Hepatic stellate cell (primary cell): ENCODE data around the gene GAGE12E.
"Not testable (repeated sequence)": the region's sequence is repeated elsewhere in the genome, so short reads cannot be mapped to it uniquely, and the experiment has no call there.

Source experiments
- DNase-seq: peaks from one replicate; pipeline ENCODE4 v3.0.0; 2011; ENCODE audit warnings: low spot score

The GAGE12E gene, protein sequence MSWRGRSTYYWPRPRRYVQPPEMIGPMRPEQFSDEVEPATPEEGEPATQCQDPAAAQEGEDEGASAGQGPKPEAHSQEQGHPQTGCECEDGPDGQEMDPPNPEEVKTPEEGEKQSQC

DNA sequence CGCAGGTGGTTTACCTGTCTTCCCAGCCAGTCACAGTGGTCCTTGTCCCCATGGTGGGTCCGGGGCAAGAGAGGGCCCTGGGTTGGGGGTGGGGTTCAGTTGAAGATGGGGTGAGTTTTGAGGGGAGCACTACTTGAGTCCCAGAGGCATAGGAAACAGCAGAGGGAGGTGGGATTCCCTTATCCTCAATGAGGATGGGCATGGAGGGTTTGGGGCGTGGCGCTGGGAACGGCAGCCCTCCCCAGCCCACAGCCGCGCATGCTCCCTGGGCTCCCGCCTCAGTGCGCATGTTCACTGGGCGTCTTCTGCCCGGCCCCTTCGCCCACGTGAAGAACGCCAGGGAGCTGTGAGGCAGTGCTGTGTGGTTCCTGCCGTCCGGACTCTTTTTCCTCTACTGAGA lies at the start of gene GAGE12E:
Gene GAGE12E, plus strand, starts transcription at position 301 of the 400 bp plus-strand sequence. CDS start 1,155 bp downstream, outside the sequence.
- not testable (repeated sequence) for DNase-seq

DNA sequence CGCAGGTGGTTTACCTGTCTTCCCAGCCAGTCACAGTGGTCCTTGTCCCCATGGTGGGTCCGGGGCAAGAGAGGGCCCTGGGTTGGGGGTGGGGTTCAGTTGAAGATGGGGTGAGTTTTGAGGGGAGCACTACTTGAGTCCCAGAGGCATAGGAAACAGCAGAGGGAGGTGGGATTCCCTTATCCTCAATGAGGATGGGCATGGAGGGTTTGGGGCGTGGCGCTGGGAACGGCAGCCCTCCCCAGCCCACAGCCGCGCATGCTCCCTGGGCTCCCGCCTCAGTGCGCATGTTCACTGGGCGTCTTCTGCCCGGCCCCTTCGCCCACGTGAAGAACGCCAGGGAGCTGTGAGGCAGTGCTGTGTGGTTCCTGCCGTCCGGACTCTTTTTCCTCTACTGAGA lies 19.2 kb upstream of the GAGE12E start, which contains the start of gene GAGE12C:
Gene GAGE12C, plus strand, starts transcription at position 301 of the 400 bp plus-strand sequence. CDS start 1,155 bp downstream, outside the sequence.
- not testable (repeated sequence) for DNase-seq

DNA sequence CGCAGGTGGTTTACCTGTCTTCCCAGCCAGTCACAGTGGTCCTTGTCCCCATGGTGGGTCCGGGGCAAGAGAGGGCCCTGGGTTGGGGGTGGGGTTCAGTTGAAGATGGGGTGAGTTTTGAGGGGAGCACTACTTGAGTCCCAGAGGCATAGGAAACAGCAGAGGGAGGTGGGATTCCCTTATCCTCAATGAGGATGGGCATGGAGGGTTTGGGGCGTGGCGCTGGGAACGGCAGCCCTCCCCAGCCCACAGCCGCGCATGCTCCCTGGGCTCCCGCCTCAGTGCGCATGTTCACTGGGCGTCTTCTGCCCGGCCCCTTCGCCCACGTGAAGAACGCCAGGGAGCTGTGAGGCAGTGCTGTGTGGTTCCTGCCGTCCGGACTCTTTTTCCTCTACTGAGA lies 9.7 kb upstream of the GAGE12E start, which contains the start of gene GAGE12D:
Gene GAGE12D, plus strand, starts transcription at position 301 of the 400 bp plus-strand sequence. CDS start 1,155 bp downstream, outside the sequence.
- not testable (repeated sequence) for DNase-seq

DNA sequence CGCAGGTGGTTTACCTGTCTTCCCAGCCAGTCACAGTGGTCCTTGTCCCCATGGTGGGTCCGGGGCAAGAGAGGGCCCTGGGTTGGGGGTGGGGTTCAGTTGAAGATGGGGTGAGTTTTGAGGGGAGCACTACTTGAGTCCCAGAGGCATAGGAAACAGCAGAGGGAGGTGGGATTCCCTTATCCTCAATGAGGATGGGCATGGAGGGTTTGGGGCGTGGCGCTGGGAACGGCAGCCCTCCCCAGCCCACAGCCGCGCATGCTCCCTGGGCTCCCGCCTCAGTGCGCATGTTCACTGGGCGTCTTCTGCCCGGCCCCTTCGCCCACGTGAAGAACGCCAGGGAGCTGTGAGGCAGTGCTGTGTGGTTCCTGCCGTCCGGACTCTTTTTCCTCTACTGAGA lies 9.5 kb downstream of the GAGE12E start, which contains the start of gene GAGE12F:
Gene GAGE12F, plus strand, starts transcription at position 301 of the 400 bp plus-strand sequence. CDS start 1,155 bp downstream, outside the sequence.
- not testable (repeated sequence) for DNase-seq

DNA sequence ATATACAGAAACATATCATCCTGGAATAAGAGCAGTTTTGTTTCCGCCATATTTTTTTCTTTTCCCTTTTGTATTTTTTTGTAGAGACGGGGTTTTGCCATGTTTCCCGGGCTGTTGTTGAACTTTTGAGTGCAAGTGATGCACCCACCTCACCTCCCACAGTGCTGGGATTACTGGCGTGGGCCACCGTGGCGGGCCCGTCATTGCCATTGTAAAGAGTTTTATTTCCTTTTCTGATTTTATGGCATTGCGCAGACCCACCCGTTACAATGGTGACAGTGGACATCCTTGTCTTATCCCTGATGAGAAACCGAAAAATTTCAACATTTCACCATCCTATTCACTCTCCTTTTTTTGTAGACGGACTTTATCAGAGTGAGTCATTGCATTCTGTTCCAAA lies 17.6 kb downstream of the GAGE12E start:
- not testable (repeated sequence) for DNase-seq

DNA sequence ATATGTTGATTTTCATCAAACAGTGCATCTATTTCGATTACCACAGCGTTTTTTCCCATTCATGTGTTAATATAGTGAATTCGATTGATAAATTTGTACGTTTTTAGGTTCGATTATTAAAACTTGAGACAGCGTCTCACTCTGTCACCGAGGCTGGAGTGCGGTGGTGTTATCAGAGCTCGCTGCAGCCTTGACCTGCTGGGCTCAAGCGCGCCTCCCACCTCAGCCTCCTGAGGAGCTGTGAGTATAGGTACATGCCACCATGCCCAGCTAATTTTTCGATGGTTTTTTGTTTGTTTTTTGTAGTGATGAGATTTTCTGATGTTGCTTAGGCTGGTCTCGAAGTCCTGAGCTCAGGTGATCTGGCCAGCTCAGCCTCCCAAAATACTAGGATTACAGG lies 18.1 kb downstream of the GAGE12E start:
- DNase-seq: not testable (repeated sequence)

DNA sequence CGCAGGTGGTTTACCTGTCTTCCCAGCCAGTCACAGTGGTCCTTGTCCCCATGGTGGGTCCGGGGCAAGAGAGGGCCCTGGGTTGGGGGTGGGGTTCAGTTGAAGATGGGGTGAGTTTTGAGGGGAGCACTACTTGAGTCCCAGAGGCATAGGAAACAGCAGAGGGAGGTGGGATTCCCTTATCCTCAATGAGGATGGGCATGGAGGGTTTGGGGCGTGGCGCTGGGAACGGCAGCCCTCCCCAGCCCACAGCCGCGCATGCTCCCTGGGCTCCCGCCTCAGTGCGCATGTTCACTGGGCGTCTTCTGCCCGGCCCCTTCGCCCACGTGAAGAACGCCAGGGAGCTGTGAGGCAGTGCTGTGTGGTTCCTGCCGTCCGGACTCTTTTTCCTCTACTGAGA lies 19.0 kb downstream of the GAGE12E start, which contains the start of gene GAGE12G:
Gene GAGE12G, plus strand, starts transcription at position 301 of the 400 bp plus-strand sequence. CDS start 1,155 bp downstream, outside the sequence.
- DNase-seq: not testable (repeated sequence)

DNA sequence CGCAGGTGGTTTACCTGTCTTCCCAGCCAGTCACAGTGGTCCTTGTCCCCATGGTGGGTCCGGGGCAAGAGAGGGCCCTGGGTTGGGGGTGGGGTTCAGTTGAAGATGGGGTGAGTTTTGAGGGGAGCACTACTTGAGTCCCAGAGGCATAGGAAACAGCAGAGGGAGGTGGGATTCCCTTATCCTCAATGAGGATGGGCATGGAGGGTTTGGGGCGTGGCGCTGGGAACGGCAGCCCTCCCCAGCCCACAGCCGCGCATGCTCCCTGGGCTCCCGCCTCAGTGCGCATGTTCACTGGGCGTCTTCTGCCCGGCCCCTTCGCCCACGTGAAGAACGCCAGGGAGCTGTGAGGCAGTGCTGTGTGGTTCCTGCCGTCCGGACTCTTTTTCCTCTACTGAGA lies 28.6 kb downstream of the GAGE12E start, which contains the start of gene GAGE12H:
Gene GAGE12H, plus strand, starts transcription at position 301 of the 400 bp plus-strand sequence. CDS start 1,155 bp downstream, outside the sequence.
- DNase-seq: not testable (repeated sequence)

DNA sequence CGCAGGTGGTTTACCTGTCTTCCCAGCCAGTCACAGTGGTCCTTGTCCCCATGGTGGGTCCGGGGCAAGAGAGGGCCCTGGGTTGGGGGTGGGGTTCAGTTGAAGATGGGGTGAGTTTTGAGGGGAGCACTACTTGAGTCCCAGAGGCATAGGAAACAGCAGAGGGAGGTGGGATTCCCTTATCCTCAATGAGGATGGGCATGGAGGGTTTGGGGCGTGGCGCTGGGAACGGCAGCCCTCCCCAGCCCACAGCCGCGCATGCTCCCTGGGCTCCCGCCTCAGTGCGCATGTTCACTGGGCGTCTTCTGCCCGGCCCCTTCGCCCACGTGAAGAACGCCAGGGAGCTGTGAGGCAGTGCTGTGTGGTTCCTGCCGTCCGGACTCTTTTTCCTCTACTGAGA lies 38.1 kb downstream of the GAGE12E start, which contains the start of gene GAGE2A:
Gene GAGE2A, plus strand, starts transcription at position 301 of the 400 bp plus-strand sequence. CDS start 1,155 bp downstream, outside the sequence.
- not testable (repeated sequence) for DNase-seq

DNA sequence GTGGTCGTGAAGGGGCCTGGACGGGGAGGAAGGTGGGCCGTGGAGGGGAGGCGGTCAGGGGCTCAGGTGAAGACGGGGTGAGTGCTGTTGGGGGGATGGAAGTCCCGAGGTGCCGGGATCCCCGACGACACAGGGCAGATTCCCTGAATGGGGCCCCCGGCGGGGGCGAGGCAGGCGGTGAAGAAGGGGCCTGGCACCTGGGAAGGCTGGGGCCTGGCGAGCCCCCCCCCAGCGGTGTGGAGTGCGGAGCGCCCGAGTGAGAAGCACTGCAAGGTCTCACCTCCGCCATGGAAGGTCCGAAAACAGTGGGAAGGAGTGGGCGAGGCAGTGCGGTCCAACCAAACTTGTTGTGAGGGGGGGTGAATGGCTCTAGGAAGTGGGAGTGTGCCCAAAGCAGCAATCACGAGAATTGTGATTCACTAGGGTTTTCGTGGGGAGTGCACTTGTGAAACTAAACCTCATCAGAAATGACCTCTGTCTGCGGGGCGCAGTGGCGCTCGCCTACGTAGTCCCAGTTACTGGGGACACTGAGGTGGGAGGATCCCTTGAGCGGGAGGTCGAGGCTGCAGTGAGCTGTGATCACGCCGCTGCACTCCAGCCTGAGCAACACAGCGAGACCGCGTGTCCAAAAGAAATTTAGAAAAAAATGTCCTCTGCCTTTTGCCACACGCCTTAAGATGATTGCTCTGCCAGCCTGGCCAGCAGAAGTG lies 38.8 kb downstream of the GAGE12E start:
- not testable (repeated sequence) for DNase-seq

DNA sequence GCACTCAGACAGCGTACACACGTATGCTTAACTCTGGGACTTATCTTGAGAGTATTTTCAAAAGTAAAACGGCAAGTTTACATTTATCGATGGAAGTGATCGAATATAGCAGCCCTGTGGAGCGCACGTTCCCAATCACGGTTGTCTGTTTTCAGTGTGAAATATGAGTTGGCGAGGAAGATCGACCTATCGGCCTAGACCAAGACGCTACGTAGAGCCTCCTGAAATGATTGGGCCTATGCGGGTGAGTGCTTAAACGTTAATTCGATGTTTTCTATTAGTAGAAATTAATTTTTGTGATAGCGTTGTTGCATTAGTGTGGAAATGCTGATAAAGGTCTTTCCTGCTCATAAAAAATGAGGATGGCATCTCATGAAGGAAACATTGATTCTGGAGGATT lies 39.4 kb downstream of the GAGE12E start:
- DNase-seq: not testable (repeated sequence)

DNA sequence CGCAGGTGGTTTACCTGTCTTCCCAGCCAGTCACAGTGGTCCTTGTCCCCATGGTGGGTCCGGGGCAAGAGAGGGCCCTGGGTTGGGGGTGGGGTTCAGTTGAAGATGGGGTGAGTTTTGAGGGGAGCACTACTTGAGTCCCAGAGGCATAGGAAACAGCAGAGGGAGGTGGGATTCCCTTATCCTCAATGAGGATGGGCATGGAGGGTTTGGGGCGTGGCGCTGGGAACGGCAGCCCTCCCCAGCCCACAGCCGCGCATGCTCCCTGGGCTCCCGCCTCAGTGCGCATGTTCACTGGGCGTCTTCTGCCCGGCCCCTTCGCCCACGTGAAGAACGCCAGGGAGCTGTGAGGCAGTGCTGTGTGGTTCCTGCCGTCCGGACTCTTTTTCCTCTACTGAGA lies 47.6 kb downstream of the GAGE12E start, which contains the start of gene GAGE1:
Gene GAGE1, plus strand, starts transcription at position 301 of the 400 bp plus-strand sequence. CDS start 1,155 bp downstream, outside the sequence.
- not testable (repeated sequence) for DNase-seq
